Endothelial cell of umbilical vein (primary cell): ENCODE results near the gene KCNMB2. TPM values are rescaled to one million over a fixed set of nuclear protein-coding genes. Genes with fewer than 3 reads are reported as not detected.

Experiments used
- BruUV-seq: library from RNA; stranded (reverse); fragments of 400-500 nt; replicated peaks from 2 replicates; lab custom pipeline; 2021; lab: Mats Ljungman, UMichigan
- CTCF ChIA-PET: fragments of 300-600, 350-600 bp; sonication (Branson Sonifier 250); formaldehyde crosslinking; loops from one replicate; lab custom pipeline; 2021; ENCODE audit warnings: antibody characterized with exemption, inconsistent platforms; lab: Charles Lee
- POLR2A ChIA-PET: fragments of 300-600, 350-600 bp; sonication (Branson Sonifier 250); formaldehyde crosslinking; loops from one replicate; lab custom pipeline; 2021; ENCODE audit warnings: antibody characterized with exemption, inconsistent platforms; lab: Charles Lee
- DNase-seq: peaks from one replicate; pipeline ENCODE4 v3.0.0-alpha.2; 2011; ENCODE audit warnings: low read depth, low spot score
- FAIRE-seq: peaks from 2 replicates; lab custom pipeline; 2011; peaks lifted over from hg19 to GRCh38; lab: Jason Lieb, UNC
- H2AFZ ChIP-seq: 2 replicates; pipeline ENCODE4 v1.6.0; 2012; ENCODE audit warnings: low read depth, low read length, control low read depth, inconsistent platforms
- H3K27ac ChIP-seq: 2 replicates; pipeline ENCODE4 v1.5.1; 2011; ENCODE audit warnings: low read depth, mild to moderate bottlenecking, control low read depth, low read length, moderate library complexity; ENCODE audit not compliant: insufficient read depth
- H3K27me3 ChIP-seq, 2 experiments: 2 replicates each; pipeline versions ENCODE4 v1.6.0 to v1.6.1; 2011; ENCODE audit warnings: low read length in 2 of 2, mixed read lengths in 1 of 2; ENCODE audit not compliant: control insufficient read depth in 2 of 2, insufficient read depth in 2 of 2
- H3K36me3 ChIP-seq, 2 experiments: 2 replicates in 1 of 2; 3 replicates in 1 of 2; pipeline ENCODE4 v1.5.1; 2011; ENCODE audit warnings: low read length in 2 of 2, mild to moderate bottlenecking in 1 of 2, moderate library complexity in 1 of 2; ENCODE audit not compliant: control insufficient read depth in 2 of 2, insufficient read depth in 2 of 2; ENCODE audit errors: extremely low read depth in 1 of 2
- H3K4me1 ChIP-seq: 3 replicates; pipeline ENCODE4 v1.5.1; 2011; ENCODE audit warnings: mild to moderate bottlenecking, low read length; ENCODE audit not compliant: control insufficient read depth, insufficient read depth; ENCODE audit errors: extremely low read depth
- H3K4me2 ChIP-seq: 2 replicates; pipeline ENCODE4 v1.6.1; 2011; ENCODE audit warnings: low read length, control low read depth, mixed read lengths; ENCODE audit not compliant: insufficient read depth
- H3K4me3 ChIP-seq, 3 experiments: fragments of 200-600 bp in 1 of 3; sonication (generic), shearing (Covaris generic) in 1 of 3; replicated peaks in 1 of 3; 2 replicates each; pipeline ENCODE4 v1.5.1; 2011 to 2016; ENCODE audit warnings: control low read depth in 3 of 3, low read length in 3 of 3, mild to moderate bottlenecking in 2 of 3, inconsistent platforms in 1 of 3, low read depth in 1 of 3, moderate library complexity in 1 of 3; ENCODE audit not compliant: insufficient read depth in 1 of 3
- H3K79me2 ChIP-seq: 2 replicates; pipeline ENCODE4 v1.6.0; 2012; ENCODE audit warnings: low read length, inconsistent platforms; ENCODE audit not compliant: control insufficient read depth, insufficient read depth
- H3K9ac ChIP-seq: replicated peaks from 2 replicates; pipeline ENCODE3; 2011; ENCODE audit warnings: low read length, control low read depth; ENCODE audit not compliant: insufficient read depth; ENCODE audit errors: extremely low read depth
- H3K9me1 ChIP-seq: replicated peaks from 3 replicates; pipeline ENCODE4 v1.6.0; 2011; ENCODE audit warnings: mild to moderate bottlenecking, low read length; ENCODE audit not compliant: control insufficient read depth, insufficient read depth; ENCODE audit errors: extremely low read depth
- H3K9me3 ChIP-seq: replicated peaks from 2 replicates; pipeline ENCODE4 v1.5.1; 2012; ENCODE audit warnings: low read length, inconsistent platforms; ENCODE audit not compliant: control insufficient read depth, insufficient read depth
- H4K20me1 ChIP-seq: replicated peaks from 2 replicates; pipeline ENCODE3; 2011; ENCODE audit warnings: mild to moderate bottlenecking, low read length; ENCODE audit not compliant: control insufficient read depth, insufficient read depth; ENCODE audit errors: extremely low read depth
- CTCF ChIP-seq, 2 donors: IDR thresholded peaks; 1 replicate in 1 of 2; 2 replicates in 1 of 2; pipeline ENCODE4 v1.5.1; 2011; ENCODE audit warnings: low read length in 2 of 2, mild to moderate bottlenecking in 2 of 2, moderate library complexity in 2 of 2, control low read depth in 1 of 2, inconsistent platforms in 1 of 2, low read depth in 1 of 2; ENCODE audit not compliant: insufficient read depth in 1 of 2; ENCODE audit errors: extremely low read depth in 1 of 2
- EZH2 ChIP-seq: IDR thresholded peaks from 2 replicates; pipeline ENCODE4 v1.6.1; 2012; ENCODE audit warnings: borderline replicate concordance, low read depth, mild to moderate bottlenecking, moderate library complexity, low read length, inconsistent platforms; ENCODE audit not compliant: severe bottlenecking
- FOS ChIP-seq: IDR thresholded peaks from 2 replicates; pipeline ENCODE4 v1.6.1; 2011; ENCODE audit warnings: mild to moderate bottlenecking, low read length, moderate library complexity, borderline replicate concordance; ENCODE audit not compliant: insufficient read depth
- GATA2 ChIP-seq: IDR thresholded peaks from 2 replicates; pipeline ENCODE4 v1.7.0; 2011; ENCODE audit warnings: low read depth, mild to moderate bottlenecking, moderate library complexity, mixed read lengths, low read length; ENCODE audit not compliant: insufficient read length, insufficient read depth
- JUN ChIP-seq: IDR thresholded peaks from 2 replicates; pipeline ENCODE4 v1.6.1; 2011; ENCODE audit warnings: borderline replicate concordance, low read depth; ENCODE audit not compliant: insufficient read length, insufficient read depth
- MAX ChIP-seq: IDR thresholded peaks from 2 replicates; pipeline ENCODE4 v1.6.1; 2011; ENCODE audit not compliant: insufficient read depth, insufficient read length
- MYC ChIP-seq: IDR thresholded peaks from one replicate; pipeline ENCODE4 v1.6.1; 2011; ENCODE audit warnings: mild to moderate bottlenecking, low read depth, low read length
- POLR2A ChIP-seq: IDR thresholded peaks from 2 replicates; pipeline ENCODE4 v1.6.1; 2012; ENCODE audit warnings: low read depth, mild to moderate bottlenecking, control low read depth, low read length
- POLR2AphosphoS5 ChIP-seq: IDR thresholded peaks from 2 replicates; pipeline ENCODE4 v1.6.1; 2012; ENCODE audit warnings: low read depth, mild to moderate bottlenecking, control low read depth, low read length, moderate library complexity; ENCODE audit not compliant: insufficient read depth
- dilution Hi-C: fragments of 300-500 bp; cut with MboI; formaldehyde crosslinking; loops from one replicate; pipeline ENCODE4 v1.15.0; 2019; ENCODE audit warnings: low sequenced_read_pairs; ENCODE audit not compliant: extremely low pct_ligation_motif_present
- intact Hi-C: fragments of 100-400 bp; cut with micrococcal nuclease; formaldehyde crosslinking; loops from one replicate; pipeline ENCODE4 v1.10.0; 2022
- polyA plus RNA-seq, 4 experiments: library from polyadenylated mRNA; depleted of rRNA in 3 of 4; stranded (reverse) in 3 of 4; unstranded in 1 of 4; fragments of >200 nt; gene quantifications; 2 replicates each; pipeline versions ENCODE4 v1.2.1 to v1.2.3, GENCODE V29; 2011 to 2012; ENCODE audit warnings: missing spikeins in 1 of 4
- total RNA-seq: library from RNA; stranded (reverse); gene quantifications from 2 replicates; pipeline ENCODE4 v1.2.3, GENCODE V29; 2021

KCNMB2 gene
- total and polyA plus RNA-seq, 2 donors (not counting 3 experiments of a cell fraction or from before 2014, with no cell fraction given): not detected

- Histone ChIP-seq H3K27me3 (no peaks in the 10 kb centered on the region), H3K9me1 (no peaks in the 10 kb centered on the region), H3K79me2 (no peaks in the 10 kb centered on the region), H3K36me3 (no peaks in the 10 kb centered on the region), H3K27ac (no peak overlapping the region), H3K4me3 (no peak overlapping the region), H2AFZ (no peak overlapping the region), H4K20me1 (no peaks in the 10 kb centered on the region), H3K9ac (no peak overlapping the region), H3K9me3 (no peaks in the 10 kb centered on the region), H3K4me2 (no peak overlapping the region), H3K4me1 (no peaks in the 10 kb centered on the region)
- intact Hi-C loops (no loop called here), dilution Hi-C loops (no loop called here)
- FAIRE-seq (no peak), DNase-seq (no peak)
- TF ChIP-seq POLR2AphosphoS5 (no peak), GATA2 (no peak)
- POLR2A ChIA-PET: no interaction called here
- CTCF ChIA-PET: no interaction called here
- BruUV-seq: no TSS peak
These were observed 172.8 kb downstream of the KCNMB2 start for GRCh38 chr3:178709051-178709450.

GRCh38 chr3:178711753-178712152, 175.5 kb downstream of the KCNMB2 start:
- BruUV-seq: no TSS peak
- FAIRE-seq (no peak), DNase-seq (no peak)
- H3K79me2 ChIP-seq: no peaks in the 10 kb centered on the region
- TF ChIP-seq GATA2 (no peak), POLR2A (no peak), MYC (no peak), FOS (no peak), CTCF (IDR thresholded peaks at IDR 0.05; ENCODE audit: extremely low read depth in 1 of 2, insufficient read depth in 1 of 2, low read depth in 1 of 2, low read length in 2 of 2) (no peak), MAX (no peak), EZH2 (no peak), POLR2AphosphoS5 (no peak), JUN (no peak)
- no peaks in the 10 kb centered on the region for H3K4me1 ChIP-seq
- ChIA-PET POLR2A (no interaction called here), CTCF (no interaction called here)
- H3K9ac ChIP-seq: no peak overlapping the region
- no peak overlapping the region for H3K27ac ChIP-seq
- H2AFZ ChIP-seq: no peak overlapping the region
- intact Hi-C loops: no loop called here
- H3K36me3 ChIP-seq: no peaks in the 10 kb centered on the region
- no peak overlapping the region for H3K4me2 ChIP-seq
- H3K27me3 ChIP-seq: no peaks in the 10 kb centered on the region
- H3K4me3 ChIP-seq: no peak overlapping the region
- no peaks in the 10 kb centered on the region for H3K9me3 ChIP-seq
- no peaks in the 10 kb centered on the region for H3K9me1 ChIP-seq
- dilution Hi-C loops: no loop called here
- H4K20me1 ChIP-seq: no peaks in the 10 kb centered on the region
